HG02798 (cell line): ENCODE data around the gene POTEF.
"Not testable (repeated sequence)": the region's sequence is repeated elsewhere in the genome, so short reads cannot be mapped to it uniquely, and the experiment has no call there.

Experiments
- ATAC-seq: cut with Tn5 transposase; IDR thresholded peaks from one replicate; pipeline ENCODE4 v1.9.1; 2021; ENCODE audit warnings: mild to moderate bottlenecking; ENCODE audit not compliant: unreplicated experiment, poor library complexity

Gene POTEF

GRCh38 chr2:130129120-130129829 lies at the start of gene POTEF:
TSS of gene POTEF (minus strand) at chr2:130129222. CDS start at chr2:130120515, 8,707 bp downstream.
- ATAC-seq: not testable (repeated sequence)

DNA sequence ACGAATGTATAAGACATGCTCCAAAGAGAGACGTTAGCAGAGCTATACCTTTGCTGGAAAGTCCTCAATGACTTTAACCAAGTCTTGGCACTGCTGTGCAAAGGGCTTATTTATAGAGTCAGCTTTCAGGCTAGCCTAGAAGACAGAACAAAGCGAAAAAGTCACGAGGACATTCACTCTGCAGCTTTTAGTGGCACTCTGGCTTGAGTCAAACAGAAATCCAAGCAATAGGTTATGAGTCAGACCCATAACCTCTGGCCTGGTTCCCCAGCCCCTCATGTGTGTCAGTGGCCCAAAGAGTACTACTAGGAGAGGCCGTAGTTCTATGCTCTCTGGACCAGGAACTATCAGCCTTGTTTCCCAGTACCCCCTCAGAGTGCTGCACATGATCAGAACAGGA lies 45.8 kb upstream of the POTEF start:
- ATAC-seq: peak; percentile 82

DNA sequence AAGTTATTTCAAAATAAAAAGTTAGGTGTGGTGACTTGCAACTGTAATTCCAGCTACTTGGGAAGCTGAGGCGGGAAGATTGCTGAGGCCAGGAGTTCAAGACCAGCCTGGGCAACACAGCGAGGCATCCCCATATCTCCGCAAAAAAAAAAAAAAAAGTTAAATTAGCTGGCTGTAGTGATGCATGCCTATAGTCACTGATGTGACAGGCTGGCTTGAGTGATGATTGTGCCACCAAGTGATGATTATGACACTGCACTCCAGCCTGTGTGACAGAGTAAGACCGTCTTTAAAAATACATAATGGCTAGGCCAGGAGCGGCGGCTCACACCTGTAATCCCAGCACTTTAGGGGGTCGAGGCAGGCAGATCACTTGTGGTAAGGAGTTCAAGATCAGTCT lies 40.9 kb upstream of the POTEF start:
- ATAC-seq: no peak

DNA sequence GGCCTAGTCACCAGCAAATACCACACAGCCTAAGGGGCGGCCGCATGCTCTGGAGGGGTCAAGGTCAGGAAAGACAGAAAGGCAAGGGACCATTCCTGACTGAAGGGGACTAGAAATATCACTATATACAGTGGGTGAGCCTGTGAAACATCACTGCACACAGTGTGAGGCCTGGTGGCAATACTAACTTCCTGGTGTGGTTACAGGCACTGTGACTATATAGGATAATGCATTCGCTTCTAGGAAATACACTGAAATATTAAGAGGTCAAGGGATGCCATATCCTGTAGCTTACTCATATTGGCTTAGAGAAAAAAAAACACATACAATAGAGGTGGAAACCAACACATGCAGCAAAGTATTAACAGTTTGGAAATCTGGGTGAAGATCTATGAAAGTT lies 40.1 kb upstream of the POTEF start:
- not testable (repeated sequence) for ATAC-seq

DNA sequence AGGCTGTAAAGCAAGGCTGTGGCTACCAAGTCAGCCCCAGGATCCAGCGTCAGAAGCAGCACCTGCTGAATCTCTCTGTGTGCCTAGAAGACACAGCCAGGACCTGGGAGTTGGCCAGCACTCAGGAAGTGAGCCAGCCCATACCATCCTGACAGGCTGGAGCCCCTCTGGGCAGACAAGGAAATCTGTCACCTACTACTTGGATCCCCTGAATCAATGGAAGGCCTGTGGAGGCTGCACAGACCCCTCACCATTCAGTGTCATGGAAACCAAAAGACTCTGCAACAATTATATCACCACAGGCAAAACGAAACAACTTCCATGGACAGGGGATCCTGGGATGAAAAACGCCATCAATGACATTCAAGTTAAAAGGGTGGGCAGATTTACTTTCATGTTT lies 37.6 kb upstream of the POTEF start:
- not testable (repeated sequence) for ATAC-seq

DNA sequence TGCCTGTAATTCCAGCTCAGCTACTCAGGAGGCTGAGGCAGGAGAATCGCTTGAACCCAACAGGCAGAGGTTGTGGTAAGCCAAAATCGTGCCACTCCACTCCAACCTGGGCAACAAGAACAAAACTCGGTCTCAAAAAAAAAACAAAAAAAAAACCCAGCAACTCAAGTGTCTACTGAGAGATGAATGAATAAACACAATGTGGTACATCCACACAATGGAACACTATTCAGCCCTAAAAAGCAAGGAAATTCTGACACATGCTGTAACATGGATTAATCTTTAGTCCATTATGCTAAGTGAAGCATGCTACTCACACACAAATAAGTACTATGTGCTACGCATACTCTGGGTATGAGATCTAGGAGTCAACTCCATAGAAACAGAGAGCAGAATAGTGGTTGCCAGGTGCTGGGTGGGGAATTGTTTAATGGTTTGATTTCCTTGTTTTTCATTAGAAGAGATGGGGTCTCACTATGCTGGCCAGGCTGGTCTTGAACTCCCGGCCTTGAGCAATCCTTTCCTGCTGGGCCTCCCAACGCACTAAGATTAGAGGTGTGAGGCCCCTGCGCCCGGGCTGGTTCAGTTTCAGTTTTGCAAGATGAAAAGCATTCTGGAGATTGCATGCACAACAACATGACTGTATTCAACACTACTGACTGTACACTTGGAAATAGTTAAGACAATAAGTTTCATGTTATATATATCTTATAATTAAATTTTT lies 36.4 kb upstream of the POTEF start:
- ATAC-seq: no peak

- ATAC-seq: no peak
Observed at GRCh38 chr2:130162968-130163367, 33.9 kb upstream of the POTEF start.

GRCh38 chr2:130162486-130162885 lies 33.5 kb upstream of the POTEF start:
- ATAC-seq: not testable (repeated sequence)

- not testable (repeated sequence) for ATAC-seq
Observed at GRCh38 chr2:130160838-130161705, 32.0 kb upstream of the POTEF start.

DNA sequence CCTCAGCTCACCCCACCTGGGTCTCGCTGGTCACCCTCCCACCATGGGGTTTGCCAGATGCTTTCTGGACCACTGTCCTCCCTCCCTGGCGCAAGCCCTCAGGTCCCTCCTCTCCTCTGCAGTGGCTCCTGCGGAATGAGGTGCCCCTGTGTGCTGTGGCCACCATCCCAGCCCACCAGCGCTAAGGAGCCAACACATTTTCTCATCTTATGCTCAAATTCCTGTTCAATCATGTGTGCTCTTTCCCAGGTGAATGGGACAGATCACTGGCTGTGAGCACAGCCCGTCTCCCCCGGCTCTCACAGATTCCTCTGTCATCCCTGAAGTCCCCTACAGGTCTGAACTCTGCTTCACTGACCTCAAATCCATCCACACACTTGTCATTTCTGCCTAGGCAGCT lies 31.1 kb upstream of the POTEF start:
- no peak for ATAC-seq

- ATAC-seq: not testable (repeated sequence)
Observed at GRCh38 chr2:130159376-130159775, 30.4 kb upstream of the POTEF start.

DNA sequence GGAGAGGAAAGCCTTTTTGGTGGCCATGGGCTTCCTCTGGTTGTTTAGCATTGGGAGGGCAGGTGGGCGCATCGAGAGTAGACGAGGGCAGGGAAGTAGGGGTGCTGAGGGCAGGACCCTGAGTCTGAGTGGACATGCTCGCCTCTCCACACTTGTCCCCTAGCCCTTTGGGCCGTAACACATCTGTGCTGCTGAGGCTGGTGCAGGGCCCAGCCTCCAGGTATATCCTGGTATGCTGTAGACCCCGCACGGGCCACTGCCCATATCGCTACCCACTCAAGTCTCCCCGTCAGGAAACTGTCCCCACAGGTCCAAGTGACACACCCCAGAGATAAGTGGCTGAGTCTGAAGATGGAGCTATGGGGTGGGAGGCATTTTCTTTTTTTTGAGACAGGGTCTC lies 29.6 kb upstream of the POTEF start:
- ATAC-seq: no peak

- ATAC-seq: peak; percentile 85
Observed at GRCh38 chr2:130157825-130158514, 28.9 kb upstream of the POTEF start.

- ATAC-seq: peak; percentile 48
Observed at GRCh38 chr2:130157354-130157753, 28.3 kb upstream of the POTEF start.

- no peak for ATAC-seq
Observed at GRCh38 chr2:130156624-130157004, 27.6 kb upstream of the POTEF start.

DNA sequence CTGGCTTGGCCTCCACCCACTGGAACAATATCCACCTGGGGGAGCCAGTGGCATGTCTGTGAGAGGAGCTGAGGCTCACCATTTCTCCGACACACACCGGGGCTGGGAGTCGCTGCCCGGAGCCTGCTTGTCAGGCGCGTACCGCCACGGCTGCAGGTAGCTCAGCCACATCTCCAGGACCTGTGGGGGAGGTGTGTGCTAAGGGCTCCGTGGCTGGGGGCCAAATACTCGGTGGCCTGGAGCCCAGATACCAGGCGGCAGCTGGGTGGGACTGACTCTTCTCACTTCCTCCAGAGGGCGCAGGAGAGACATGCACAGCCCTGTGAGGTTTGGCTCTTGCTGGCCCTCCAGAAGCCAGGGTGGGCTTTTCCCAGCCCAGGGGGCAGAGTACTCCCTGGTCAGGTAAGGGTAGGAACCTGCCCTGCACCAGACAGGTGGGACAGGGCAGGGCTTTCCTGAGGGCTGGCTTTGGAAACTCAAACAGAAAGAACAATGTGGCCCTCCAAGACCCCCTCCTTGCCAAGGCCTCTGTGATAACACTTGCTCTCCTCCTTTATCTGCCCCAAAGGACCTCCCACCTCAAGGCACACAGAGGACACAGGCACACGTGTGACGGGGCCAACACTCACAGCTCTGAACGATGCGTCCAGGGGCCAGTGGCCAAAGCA lies 27.1 kb upstream of the POTEF start:
- not testable (repeated sequence) for ATAC-seq

DNA sequence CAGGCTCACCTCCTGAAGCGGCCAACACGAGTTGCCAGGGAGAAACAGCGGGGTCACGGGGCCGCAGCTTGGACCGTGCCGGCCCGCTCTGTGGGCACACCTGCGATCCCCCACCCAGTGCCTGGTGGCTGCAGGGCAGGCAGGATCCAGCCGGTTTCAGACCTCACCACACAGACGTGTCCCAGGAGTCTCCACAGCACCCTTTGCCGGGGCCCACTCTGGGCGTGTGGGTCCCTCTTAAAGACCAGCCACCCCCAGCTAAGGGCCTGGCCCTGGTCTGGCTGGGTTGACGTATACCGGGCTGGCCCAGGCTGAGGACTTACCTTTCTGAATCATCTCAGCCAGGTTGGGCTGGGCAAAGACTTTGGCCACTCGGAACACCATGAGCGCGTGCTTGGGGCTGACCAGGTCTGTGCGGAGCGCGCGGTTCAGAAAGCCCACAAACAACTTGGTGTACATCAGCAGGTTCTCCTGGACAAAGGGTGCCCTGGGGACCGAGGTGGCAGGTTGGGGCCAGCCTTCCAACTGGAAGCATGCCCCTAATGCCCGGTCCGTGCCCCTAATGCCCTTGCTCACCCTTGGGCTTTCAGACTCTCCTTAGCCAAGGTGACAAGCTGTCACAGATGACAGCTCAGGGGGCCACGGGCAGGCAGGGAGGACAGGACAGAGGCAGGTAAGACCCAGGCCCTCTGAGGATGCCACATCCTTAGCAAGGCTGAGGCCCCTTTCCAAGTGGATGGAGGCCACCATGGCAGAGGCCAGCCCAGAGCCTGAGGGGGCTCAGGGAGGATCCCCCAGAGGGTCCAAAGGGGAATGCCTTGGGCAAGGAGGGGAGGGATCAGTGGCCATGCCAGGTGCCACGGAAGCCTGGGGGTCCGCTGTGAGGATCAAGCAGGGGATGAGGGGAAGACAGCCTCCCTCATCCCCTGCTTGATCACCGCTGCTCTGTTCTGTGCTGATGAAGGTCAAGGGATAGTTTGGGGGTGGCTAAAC lies 26.0 kb upstream of the POTEF start:
- no peak for ATAC-seq

DNA sequence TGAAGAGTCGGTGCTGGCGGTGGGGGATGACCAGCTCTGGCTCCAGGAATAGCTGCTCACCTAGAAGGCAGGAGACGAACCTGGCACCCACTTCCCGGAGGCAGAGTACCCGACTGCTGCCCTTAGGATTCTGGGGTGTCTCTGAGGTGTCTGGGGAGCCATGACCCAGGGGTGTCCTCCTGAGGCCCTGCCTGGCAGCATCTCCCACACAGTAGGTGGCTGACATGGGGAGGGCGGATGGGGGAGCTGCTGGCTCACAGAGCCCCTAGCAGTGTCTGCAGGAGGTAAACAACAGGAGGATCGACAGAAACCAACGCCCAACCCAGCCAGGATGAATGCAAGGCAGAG lies 25.4 kb upstream of the POTEF start:
- ATAC-seq: not testable (repeated sequence)
